Activated T-helper 1 cell treated with anti-CD3 and anti-CD28 coated beads, Interleukin-2, amount 50 U/mL, for 16 hours (primary cell): ENCODE results near the gene GLRX3.
"Not testable (repeated sequence)": the region's sequence is repeated elsewhere in the genome, so short reads cannot be mapped to it uniquely, and the experiment has no call there.

ENCODE experiments used
- DNase-seq, 2 donors: peaks; one replicate each; pipeline ENCODE4 v3.0.0-alpha.2; 2020; ENCODE audit warnings: low read depth in 1 of 2, low spot score in 1 of 2

GLRX3 gene

GRCh38 chr10:130188195-130189175 lies 52.3 kb downstream of the GLRX3 start:
- DNase-seq = no peak

GRCh38 chr10:130189608-130190054 lies 53.4 kb downstream of the GLRX3 start:
- no peak for DNase-seq

- peak; percentile 79 to 80 for DNase-seq
These were observed 54.0 kb downstream of the GLRX3 start for GRCh38 chr10:130190055-130190736.

GRCh38 chr10:130190737-130191115 lies 54.5 kb downstream of the GLRX3 start:
- DNase-seq = no peak

- no peak for DNase-seq
These were observed 55.2 kb downstream of the GLRX3 start for GRCh38 chr10:130191380-130191779.

GRCh38 chr10:130192276-130192848 lies 56.2 kb downstream of the GLRX3 start:
- DNase-seq = no peak

- no peak for DNase-seq
These were observed 56.8 kb downstream of the GLRX3 start for GRCh38 chr10:130193033-130193432.

- DNase-seq = no peak
These were observed 57.5 kb downstream of the GLRX3 start for GRCh38 chr10:130193493-130194193.

- DNase-seq = no peak
These were observed 58.2 kb downstream of the GLRX3 start for GRCh38 chr10:130194194-130194990.

- DNase-seq = no peak
These were observed 58.9 kb downstream of the GLRX3 start for GRCh38 chr10:130194991-130195645.

GRCh38 chr10:130195746-130196294 lies 59.6 kb downstream of the GLRX3 start:
- no peak for DNase-seq

GRCh38 chr10:130196511-130197487 lies 60.6 kb downstream of the GLRX3 start:
- no peak for DNase-seq

GRCh38 chr10:130198651-130199050 lies 62.5 kb downstream of the GLRX3 start:
- no peak for DNase-seq

- DNase-seq = no peak
These were observed 64.2 kb downstream of the GLRX3 start for GRCh38 chr10:130200179-130201042.

GRCh38 chr10:130201043-130201380 lies 64.8 kb downstream of the GLRX3 start:
- no peak for DNase-seq

GRCh38 chr10:130202150-130202549 lies 66.0 kb downstream of the GLRX3 start:
- DNase-seq = not testable (repeated sequence)

GRCh38 chr10:130202984-130203621 lies 66.9 kb downstream of the GLRX3 start:
- DNase-seq = no peak
